Upper lobe of left lung (tissue), 4 donors: ENCODE data around the gene SIRT4.

Experiments
- EP300 ChIP-seq, 4 donors: sonication (generic); formaldehyde crosslinking; IDR thresholded peaks; one replicate each; pipeline ENCODE4 v1.5.1; 2017; ENCODE audit warnings: antibody characterized with exemption in 4 of 4, control low read depth in 2 of 4
- POLR2A ChIP-seq, 4 donors: fragments of 450-650 bp; IDR thresholded peaks; one replicate each; pipeline ENCODE4 v1.5.1; 2016 to 2017; ENCODE audit warnings: antibody characterized with exemption in 4 of 4, mild to moderate bottlenecking in 2 of 4
- POLR2AphosphoS5 ChIP-seq, 2 donors: sonication (generic); formaldehyde crosslinking; IDR thresholded peaks; one replicate each; pipeline ENCODE4 v1.5.1; 2017; ENCODE audit warnings: antibody characterized with exemption in 2 of 2
- TF ChIP-seq, protein P1 (sequence below), 6 experiments: fragments of 450-650 bp in 4 of 6; fragments of 200-600 bp in 2 of 6; sonication (generic) in 2 of 6; IDR thresholded peaks; one replicate each; pipeline ENCODE4 v1.5.1; 2016 to 2019; ENCODE audit warnings: antibody characterized with exemption in 6 of 6

DNA sequence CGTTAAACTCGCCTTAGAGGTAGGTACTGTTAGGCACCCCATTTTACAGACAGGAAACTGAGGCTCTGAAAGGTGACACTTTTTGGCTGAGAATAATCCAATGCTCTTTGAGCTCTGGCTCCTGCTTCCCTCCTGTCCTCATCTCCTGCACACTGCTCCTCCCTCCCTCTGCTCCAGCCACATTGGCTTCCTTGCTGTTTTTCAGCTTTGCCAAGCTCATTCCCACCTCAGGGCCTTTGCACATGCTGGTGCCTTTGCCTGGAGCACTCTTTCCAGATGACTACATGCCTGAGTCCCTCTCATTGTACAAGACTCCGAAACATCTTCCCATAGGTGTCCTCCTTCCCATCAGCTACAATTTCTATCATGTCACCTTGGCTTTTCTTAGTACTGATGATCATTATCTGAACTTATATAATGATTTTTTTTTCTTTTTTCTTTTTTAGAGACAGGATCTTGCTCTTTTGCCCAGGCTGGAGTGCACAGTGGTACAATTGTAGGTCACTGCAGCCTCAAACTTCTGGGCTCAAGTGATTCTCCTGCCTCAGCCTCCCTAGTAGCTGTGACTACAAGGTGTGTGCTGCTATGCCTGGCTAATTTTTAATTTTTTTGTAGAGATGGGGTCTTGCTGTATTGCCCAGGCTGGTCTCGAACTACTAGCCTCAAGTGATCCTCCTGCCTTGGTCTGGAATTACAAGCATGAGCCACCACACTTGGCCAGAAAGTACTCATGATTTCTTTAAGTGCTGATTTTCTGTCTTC lies 51.6 kb downstream of the SIRT4 start:
- TF ChIP-seq, protein P1, sequence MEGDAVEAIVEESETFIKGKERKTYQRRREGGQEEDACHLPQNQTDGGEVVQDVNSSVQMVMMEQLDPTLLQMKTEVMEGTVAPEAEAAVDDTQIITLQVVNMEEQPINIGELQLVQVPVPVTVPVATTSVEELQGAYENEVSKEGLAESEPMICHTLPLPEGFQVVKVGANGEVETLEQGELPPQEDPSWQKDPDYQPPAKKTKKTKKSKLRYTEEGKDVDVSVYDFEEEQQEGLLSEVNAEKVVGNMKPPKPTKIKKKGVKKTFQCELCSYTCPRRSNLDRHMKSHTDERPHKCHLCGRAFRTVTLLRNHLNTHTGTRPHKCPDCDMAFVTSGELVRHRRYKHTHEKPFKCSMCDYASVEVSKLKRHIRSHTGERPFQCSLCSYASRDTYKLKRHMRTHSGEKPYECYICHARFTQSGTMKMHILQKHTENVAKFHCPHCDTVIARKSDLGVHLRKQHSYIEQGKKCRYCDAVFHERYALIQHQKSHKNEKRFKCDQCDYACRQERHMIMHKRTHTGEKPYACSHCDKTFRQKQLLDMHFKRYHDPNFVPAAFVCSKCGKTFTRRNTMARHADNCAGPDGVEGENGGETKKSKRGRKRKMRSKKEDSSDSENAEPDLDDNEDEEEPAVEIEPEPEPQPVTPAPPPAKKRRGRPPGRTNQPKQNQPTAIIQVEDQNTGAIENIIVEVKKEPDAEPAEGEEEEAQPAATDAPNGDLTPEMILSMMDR (IDR thresholded peaks at IDR 0.05): no peak
- TF ChIP-seq EP300 (IDR thresholded peaks at IDR 0.05) (no peak), POLR2A (IDR thresholded peaks at IDR 0.05) (no peak), POLR2AphosphoS5 (IDR thresholded peaks at IDR 0.05) (no peak)
